Neural cell (in vitro differentiated cells): ENCODE results near the gene KYAT1. TPM values are rescaled to one million over a fixed set of nuclear protein-coding genes. Genes with fewer than 3 reads are reported as not detected.

Source experiments
- H2AFZ ChIP-seq: fragments of 200-600, 300-800 bp; sonication (generic), shearing (Covaris generic); 2 replicates; pipeline ENCODE4 v1.6.0; 2014; ENCODE audit warnings: low read depth, mild to moderate bottlenecking, antibody characterized with exemption, low read length, moderate library complexity
- H3F3A ChIP-seq: fragments of 200-600 bp; shearing (Covaris generic); 2 replicates; pipeline ENCODE4 v1.6.1; 2016; ENCODE audit warnings: mild to moderate bottlenecking, moderate library complexity, mixed read lengths, antibody characterized with exemption, low read length; ENCODE audit not compliant: insufficient read depth, poor library complexity, severe bottlenecking
- H3K27ac ChIP-seq: fragments of 200-600, 300-800 bp; sonication (generic), shearing (Covaris generic); 2 replicates; pipeline ENCODE4 v1.5.1; 2014; ENCODE audit warnings: mild to moderate bottlenecking, low read length, moderate library complexity
- H3K27me3 ChIP-seq: fragments of 300-800, 200-600 bp; sonication (generic), shearing (Covaris generic); 2 replicates; pipeline ENCODE4 v1.6.0; 2014; ENCODE audit warnings: mild to moderate bottlenecking, low read depth, low read length, moderate library complexity; ENCODE audit not compliant: insufficient read depth
- H3K36me3 ChIP-seq: fragments of 300-800, 200-600 bp; sonication (generic), shearing (Covaris generic); 2 replicates; pipeline ENCODE4 v1.5.1; 2014; ENCODE audit warnings: mild to moderate bottlenecking, antibody characterized with exemption, low read length, moderate library complexity; ENCODE audit not compliant: insufficient read depth
- H3K4me2 ChIP-seq: fragments of 300-800, 200-600 bp; sonication (generic), shearing (Covaris generic); 2 replicates; pipeline ENCODE4 v1.6.0; 2014; ENCODE audit warnings: mild to moderate bottlenecking, low read length
- H3K4me3 ChIP-seq: fragments of 300-800, 200-600 bp; sonication (generic), shearing (Covaris generic); 2 replicates; pipeline ENCODE4 v1.5.1; 2014; ENCODE audit warnings: mild to moderate bottlenecking, low read length, moderate library complexity
- H3K79me2 ChIP-seq: fragments of 200-600 bp; shearing (Covaris generic); replicated peaks from 2 replicates; pipeline ENCODE4 v1.6.0; 2014; ENCODE audit warnings: mild to moderate bottlenecking, low read length, moderate library complexity; ENCODE audit not compliant: insufficient read depth
- H3K9ac ChIP-seq: fragments of 300-800, 200-600 bp; sonication (generic), shearing (Covaris generic); 2 replicates; pipeline ENCODE4 v1.6.1; 2016; ENCODE audit warnings: mild to moderate bottlenecking, low read length, mixed read lengths
- H3K9me2 ChIP-seq: fragments of 200-600 bp; shearing (Covaris generic); 2 replicates; pipeline ENCODE4 v1.6.1; 2016; ENCODE audit warnings: mild to moderate bottlenecking, low read length, mixed read lengths; ENCODE audit not compliant: insufficient read depth
- H3K9me3 ChIP-seq: fragments of 200-600, 300-800 bp; sonication (generic), shearing (Covaris generic); 2 replicates; pipeline ENCODE4 v1.6.1; 2016; ENCODE audit warnings: mild to moderate bottlenecking, mixed run types, low read length, moderate library complexity, mixed read lengths
- H4K20me1 ChIP-seq: fragments of 200-600 bp; shearing (Covaris generic); 2 replicates; pipeline ENCODE4 v1.6.1; 2016; ENCODE audit warnings: mild to moderate bottlenecking, mixed run types; ENCODE audit not compliant: insufficient read depth
- EZH2 ChIP-seq: fragments of 200-600, 300-800 bp; shearing (Covaris generic), sonication (generic); IDR thresholded peaks from 2 replicates; pipeline ENCODE4 v1.6.1; 2014; ENCODE audit warnings: antibody characterized with exemption, low read length, borderline replicate concordance, mild to moderate bottlenecking; ENCODE audit not compliant: insufficient read depth, poor library complexity, severe bottlenecking
- MXI1 ChIP-seq: fragments of 450-650 bp; conservative IDR thresholded peaks from 2 replicates; pipeline ENCODE4 v1.6.1; 2014; ENCODE audit warnings: antibody characterized with exemption, mild to moderate bottlenecking; ENCODE audit not compliant: poor library complexity, severe bottlenecking
- POLR2AphosphoS5 ChIP-seq: IDR thresholded peaks from 2 replicates; pipeline ENCODE4 v1.6.1; 2012
- RAD21 ChIP-seq: fragments of 450-650 bp; conservative IDR thresholded peaks from 2 replicates; pipeline ENCODE4 v1.6.1; 2014; ENCODE audit warnings: antibody characterized with exemption, mild to moderate bottlenecking, moderate library complexity
- SMC3 ChIP-seq: fragments of 450-650 bp; conservative IDR thresholded peaks from 2 replicates; pipeline ENCODE4 v1.6.1; 2014; ENCODE audit warnings: antibody characterized with exemption, mild to moderate bottlenecking, moderate library complexity; ENCODE audit not compliant: poor library complexity
- TAF1 ChIP-seq: IDR thresholded peaks from 2 replicates; pipeline ENCODE4 v1.6.1; 2012; ENCODE audit warnings: low read depth
- polyA plus RNA-seq: library from polyadenylated mRNA; depleted of rRNA; stranded (reverse); fragments of >200 nt; gene quantifications from 2 replicates; pipeline ENCODE4 v1.2.3, GENCODE V29; 2014
- TF ChIP-seq, protein P1 (sequence below): fragments of 450-650 bp; IDR thresholded peaks from 2 replicates; pipeline ENCODE4 v1.5.1; 2014; ENCODE audit warnings: antibody characterized with exemption, mild to moderate bottlenecking, moderate library complexity; ENCODE audit not compliant: poor library complexity, severe bottlenecking
- TF ChIP-seq, protein P2 (sequence below): IDR thresholded peaks from 2 replicates; pipeline ENCODE4 v1.6.1; 2012; ENCODE audit warnings: borderline replicate concordance

The KYAT1 gene
- polyA plus RNA-seq, 1 donor from 2014 or later: 22.6 TPM

DNA sequence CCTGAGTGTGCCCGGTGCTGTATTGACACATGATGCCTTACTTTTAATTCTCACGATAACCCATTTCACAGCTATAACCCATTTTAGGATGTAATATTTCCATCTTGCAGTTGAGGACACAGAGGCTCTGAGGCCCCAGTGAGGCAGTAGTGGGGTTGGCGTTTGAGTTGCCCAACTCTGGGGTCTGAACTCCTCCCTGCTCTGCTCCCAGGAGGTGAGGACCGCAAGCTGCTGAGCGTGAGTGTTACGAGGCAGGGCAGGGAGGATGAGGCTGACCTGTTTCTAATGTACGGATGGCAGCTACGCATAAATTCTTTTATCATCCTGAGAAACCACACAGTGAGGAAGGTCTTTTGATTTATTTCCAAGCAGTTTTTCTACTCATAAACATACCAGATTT lies 11.6 kb upstream of the KYAT1 start:
- no peak for TF ChIP-seq RAD21
- no peak for TF ChIP-seq SMC3
- TF ChIP-seq EZH2: no peak
- TF ChIP-seq POLR2AphosphoS5: no peak
- TF ChIP-seq, protein P1, sequence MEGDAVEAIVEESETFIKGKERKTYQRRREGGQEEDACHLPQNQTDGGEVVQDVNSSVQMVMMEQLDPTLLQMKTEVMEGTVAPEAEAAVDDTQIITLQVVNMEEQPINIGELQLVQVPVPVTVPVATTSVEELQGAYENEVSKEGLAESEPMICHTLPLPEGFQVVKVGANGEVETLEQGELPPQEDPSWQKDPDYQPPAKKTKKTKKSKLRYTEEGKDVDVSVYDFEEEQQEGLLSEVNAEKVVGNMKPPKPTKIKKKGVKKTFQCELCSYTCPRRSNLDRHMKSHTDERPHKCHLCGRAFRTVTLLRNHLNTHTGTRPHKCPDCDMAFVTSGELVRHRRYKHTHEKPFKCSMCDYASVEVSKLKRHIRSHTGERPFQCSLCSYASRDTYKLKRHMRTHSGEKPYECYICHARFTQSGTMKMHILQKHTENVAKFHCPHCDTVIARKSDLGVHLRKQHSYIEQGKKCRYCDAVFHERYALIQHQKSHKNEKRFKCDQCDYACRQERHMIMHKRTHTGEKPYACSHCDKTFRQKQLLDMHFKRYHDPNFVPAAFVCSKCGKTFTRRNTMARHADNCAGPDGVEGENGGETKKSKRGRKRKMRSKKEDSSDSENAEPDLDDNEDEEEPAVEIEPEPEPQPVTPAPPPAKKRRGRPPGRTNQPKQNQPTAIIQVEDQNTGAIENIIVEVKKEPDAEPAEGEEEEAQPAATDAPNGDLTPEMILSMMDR: no peak
- TF ChIP-seq, protein P2, sequence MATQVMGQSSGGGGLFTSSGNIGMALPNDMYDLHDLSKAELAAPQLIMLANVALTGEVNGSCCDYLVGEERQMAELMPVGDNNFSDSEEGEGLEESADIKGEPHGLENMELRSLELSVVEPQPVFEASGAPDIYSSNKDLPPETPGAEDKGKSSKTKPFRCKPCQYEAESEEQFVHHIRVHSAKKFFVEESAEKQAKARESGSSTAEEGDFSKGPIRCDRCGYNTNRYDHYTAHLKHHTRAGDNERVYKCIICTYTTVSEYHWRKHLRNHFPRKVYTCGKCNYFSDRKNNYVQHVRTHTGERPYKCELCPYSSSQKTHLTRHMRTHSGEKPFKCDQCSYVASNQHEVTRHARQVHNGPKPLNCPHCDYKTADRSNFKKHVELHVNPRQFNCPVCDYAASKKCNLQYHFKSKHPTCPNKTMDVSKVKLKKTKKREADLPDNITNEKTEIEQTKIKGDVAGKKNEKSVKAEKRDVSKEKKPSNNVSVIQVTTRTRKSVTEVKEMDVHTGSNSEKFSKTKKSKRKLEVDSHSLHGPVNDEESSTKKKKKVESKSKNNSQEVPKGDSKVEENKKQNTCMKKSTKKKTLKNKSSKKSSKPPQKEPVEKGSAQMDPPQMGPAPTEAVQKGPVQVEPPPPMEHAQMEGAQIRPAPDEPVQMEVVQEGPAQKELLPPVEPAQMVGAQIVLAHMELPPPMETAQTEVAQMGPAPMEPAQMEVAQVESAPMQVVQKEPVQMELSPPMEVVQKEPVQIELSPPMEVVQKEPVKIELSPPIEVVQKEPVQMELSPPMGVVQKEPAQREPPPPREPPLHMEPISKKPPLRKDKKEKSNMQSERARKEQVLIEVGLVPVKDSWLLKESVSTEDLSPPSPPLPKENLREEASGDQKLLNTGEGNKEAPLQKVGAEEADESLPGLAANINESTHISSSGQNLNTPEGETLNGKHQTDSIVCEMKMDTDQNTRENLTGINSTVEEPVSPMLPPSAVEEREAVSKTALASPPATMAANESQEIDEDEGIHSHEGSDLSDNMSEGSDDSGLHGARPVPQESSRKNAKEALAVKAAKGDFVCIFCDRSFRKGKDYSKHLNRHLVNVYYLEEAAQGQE: no peak
- Histone ChIP-seq H3K9me3 (no peaks in the 10 kb centered on the region), H3K79me2 (no peaks in the 10 kb centered on the region), H3K27ac (no peak overlapping the region), H3F3A (no peaks in the 10 kb centered on the region), H3K4me2 (no peak overlapping the region), H3K9ac (no peak overlapping the region), H3K27me3 (no peaks in the 10 kb centered on the region), H3K36me3 (no peaks in the 10 kb centered on the region), H2AFZ (no peak overlapping the region), H3K4me3 (no peak overlapping the region), H3K9me2 (no peaks in the 10 kb centered on the region), H4K20me1 (no peaks in the 10 kb centered on the region)

- no peak overlapping the region for H3K27ac ChIP-seq
- TF ChIP-seq, protein P2: no peak
- TF ChIP-seq MXI1: no peak
- TF ChIP-seq EZH2: no peak
- TF ChIP-seq TAF1: no peak
- TF ChIP-seq SMC3: no peak
- TF ChIP-seq POLR2AphosphoS5: no peak
- no peaks in the 10 kb centered on the region for H3K9me3 ChIP-seq
- no peaks in the 10 kb centered on the region for H3F3A ChIP-seq
- H4K20me1 ChIP-seq: no peaks in the 10 kb centered on the region
- H3K4me3 ChIP-seq: no peak overlapping the region
- H3K4me2 ChIP-seq: no peak overlapping the region
- no peak overlapping the region for H3K9ac ChIP-seq
- peaks cover 4% of the 10 kb centered on the region for H3K79me2 ChIP-seq
- no peaks in the 10 kb centered on the region for H3K36me3 ChIP-seq
- no peak overlapping the region for H2AFZ ChIP-seq
- no peaks in the 10 kb centered on the region for H3K9me2 ChIP-seq
- H3K27me3 ChIP-seq: no peaks in the 10 kb centered on the region
These were observed 10.6 kb upstream of the KYAT1 start for GRCh38 chr9:128892221-128892921.
